ENCODE measurements around the gene PSMB1. TPM values are rescaled to one million over a fixed set of nuclear protein-coding genes. Genes with fewer than 3 reads are reported as not detected.
A peak's percentile ranks its signal among the peaks of the same experiment; 100 is the strongest.
"Not testable (repeated sequence)": the region's sequence is repeated elsewhere in the genome, so short reads cannot be mapped to it uniquely, and the experiment has no call there.

Gene PSMB1
- total RNA-seq, 1 experiment from 2014 or later: 628 TPM

GRCh38 chr6:170554796-170555137 is 1.7 kb upstream of the PSMB1 start:
- peaks cover 17% of the 10 kb centered on the region for H3K4me1 ChIP-seq (replicated peaks)
- peak overlapping the region; percentile 73 for H3K27ac ChIP-seq
- peak overlapping the region; percentile 81 for H3K4me3 ChIP-seq
- peaks cover 53% of the 10 kb centered on the region for H3K36me3 ChIP-seq
- no peaks in the 10 kb centered on the region for H3K9me3 ChIP-seq (replicated peaks)
- no peaks in the 10 kb centered on the region for H3K27me3 ChIP-seq (replicated peaks)
- no peak for DNase-seq (ENCODE audit: low read depth in 1 of 2, low spot score in 2 of 2)

DNA sequence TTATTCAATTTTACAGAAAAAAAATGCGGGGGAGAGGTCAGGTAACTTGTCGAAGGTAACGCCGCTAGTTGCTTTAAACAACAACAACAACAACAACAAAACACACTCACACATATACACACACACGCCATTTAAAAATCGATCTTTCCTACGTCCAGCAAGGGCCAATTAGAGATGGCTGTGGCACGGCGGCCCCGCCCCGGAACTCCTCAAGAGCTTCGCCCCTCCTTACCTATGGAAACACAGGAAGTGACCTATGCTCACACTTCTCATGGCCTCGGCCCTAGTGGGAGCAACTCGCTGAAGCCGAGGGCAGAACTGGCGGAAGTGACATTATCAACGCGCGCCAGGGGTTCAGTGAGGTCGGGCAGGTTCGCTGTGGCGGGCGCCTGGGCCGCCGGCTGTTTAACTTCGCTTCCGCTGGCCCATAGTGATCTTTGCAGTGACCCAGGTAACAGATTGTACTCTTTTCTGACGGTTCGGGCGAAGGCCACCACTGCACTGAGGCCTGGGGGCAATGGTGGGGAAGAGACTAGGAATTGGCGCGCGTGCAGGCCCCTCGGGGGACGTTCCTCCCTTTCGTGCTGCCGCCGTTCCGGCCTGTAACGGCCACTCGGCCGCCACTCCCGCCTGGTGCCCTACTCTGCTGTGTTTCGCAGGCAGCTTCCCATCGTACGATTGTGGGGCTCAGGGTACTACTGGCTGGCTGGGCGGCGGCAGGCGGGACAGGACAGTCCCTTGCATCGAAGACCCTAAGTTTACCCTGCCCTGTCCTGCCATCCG is 1.1 kb upstream of the PSMB1 start, which contains the start of gene TBP:
TSS of gene TBP (plus strand) at position 357 of the 783 bp plus-strand sequence. CDS start 2,661 bp downstream, outside the sequence.
- H3K9me3 ChIP-seq (replicated peaks): no peaks in the 10 kb centered on the region
- DNase-seq (ENCODE audit: low read depth in 1 of 2, low spot score in 2 of 2): peak; percentile 94 to 97
- H3K4me3 ChIP-seq: peak within 1 kb of the TSS; percentile 81
- H3K36me3 ChIP-seq: peaks cover 53% of the 10 kb centered on the region
- peak within 1 kb of the TSS; percentile 98 for H3K27ac ChIP-seq
- no peaks in the 10 kb centered on the region for H3K27me3 ChIP-seq (replicated peaks)
- H3K4me1 ChIP-seq (replicated peaks): peaks cover 17% of the 10 kb centered on the region

GRCh38 chr6:170553534-170554012 is 466 bp upstream of the PSMB1 start:
- no peaks in the 10 kb centered on the region for H3K9me3 ChIP-seq (replicated peaks)
- H3K27ac ChIP-seq: peak overlapping the region; percentile 98
- H3K36me3 ChIP-seq: peaks cover 53% of the 10 kb centered on the region
- H3K4me1 ChIP-seq (replicated peaks): peaks cover 17% of the 10 kb centered on the region
- H3K4me3 ChIP-seq: peak overlapping the region; percentile 81
- no peak for DNase-seq (ENCODE audit: low read depth in 1 of 2, low spot score in 2 of 2)
- H3K27me3 ChIP-seq (replicated peaks): no peaks in the 10 kb centered on the region

DNA sequence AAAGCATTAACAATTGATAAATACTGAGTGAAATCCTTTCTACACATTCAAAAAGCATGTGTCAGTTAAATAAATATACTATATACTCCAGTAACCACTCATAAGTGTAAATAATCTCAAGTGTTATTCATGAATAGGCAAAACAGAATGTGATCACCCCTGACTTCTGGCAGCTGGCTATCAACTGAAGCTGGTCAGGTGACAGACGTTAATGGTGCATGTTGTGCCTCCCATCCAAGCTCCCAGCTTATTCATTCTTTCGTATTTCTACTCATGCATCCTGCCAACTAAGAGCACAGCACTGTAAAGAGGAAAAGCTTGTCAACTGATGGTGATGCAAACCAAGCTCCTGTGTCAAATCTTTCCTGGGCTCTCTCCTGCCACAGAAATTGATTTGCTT is 7.7 kb downstream of the PSMB1 start:
- Histone ChIP-seq H3K27ac (no peak overlapping the region), H3K4me3 (no peak overlapping the region), H3K27me3 (replicated peaks) (no peaks in the 10 kb centered on the region), H3K4me1 (replicated peaks) (peaks cover 4% of the 10 kb centered on the region; the same call in 1 of the 2 replicates), H3K36me3 (peaks cover 99% of the 10 kb centered on the region), H3K9me3 (replicated peaks) (no peaks in the 10 kb centered on the region)
- no peak for DNase-seq (ENCODE audit: low read depth in 1 of 2, low spot score in 2 of 2)

- Histone ChIP-seq H3K4me3 (no peak overlapping the region), H3K27me3 (replicated peaks) (no peaks in the 10 kb centered on the region), H3K4me1 (replicated peaks) (peaks cover 4% of the 10 kb centered on the region; the same call in 1 of the 2 replicates), H3K9me3 (replicated peaks) (no peaks in the 10 kb centered on the region), H3K27ac (no peak overlapping the region), H3K36me3 (peaks cover 100% of the 10 kb centered on the region)
- DNase-seq (ENCODE audit: low read depth in 1 of 2, low spot score in 2 of 2): no peak
Measured at GRCh38 chr6:170542031-170542719, 10.9 kb downstream of the PSMB1 start.

DNA sequence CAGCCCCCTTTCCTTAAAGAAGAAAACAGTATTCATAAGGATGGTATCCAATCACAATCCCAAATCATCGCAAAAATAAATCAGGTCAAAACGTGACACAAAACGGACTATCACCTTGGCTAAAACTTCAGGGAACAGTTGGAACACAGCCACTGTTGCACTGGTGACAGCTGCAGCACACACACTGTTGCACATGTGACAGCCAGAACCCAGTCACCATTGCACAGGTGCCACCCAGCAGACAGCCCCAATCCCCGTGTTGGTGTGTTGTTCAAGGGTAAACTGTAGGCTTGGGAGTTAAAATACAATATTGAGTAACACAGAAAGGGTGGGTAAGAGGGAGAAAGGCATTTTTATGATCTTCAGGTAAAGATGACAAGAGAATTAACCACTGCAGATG is 15.8 kb downstream of the PSMB1 start:
- H3K36me3 ChIP-seq: peaks cover 96% of the 10 kb centered on the region
- H3K27me3 ChIP-seq (replicated peaks): no peaks in the 10 kb centered on the region
- no peak for DNase-seq (ENCODE audit: low read depth in 1 of 2, low spot score in 2 of 2)
- no peaks in the 10 kb centered on the region for H3K9me3 ChIP-seq (replicated peaks)
- H3K27ac ChIP-seq: no peak overlapping the region
- H3K4me1 ChIP-seq (replicated peaks): no peaks in the 10 kb centered on the region
- H3K4me3 ChIP-seq: no peak overlapping the region

- DNase-seq (ENCODE audit: low read depth in 1 of 2, low spot score in 2 of 2): no peak
- no peaks in the 10 kb centered on the region for H3K9me3 ChIP-seq (replicated peaks)
- no peaks in the 10 kb centered on the region for H3K27me3 ChIP-seq (replicated peaks)
- H3K4me3 ChIP-seq: no peak overlapping the region
- peaks cover 90% of the 10 kb centered on the region for H3K36me3 ChIP-seq
- H3K27ac ChIP-seq: no peak overlapping the region
- no peaks in the 10 kb centered on the region for H3K4me1 ChIP-seq (replicated peaks)
Measured at GRCh38 chr6:170536671-170537070, 16.4 kb downstream of the PSMB1 start.

DNA sequence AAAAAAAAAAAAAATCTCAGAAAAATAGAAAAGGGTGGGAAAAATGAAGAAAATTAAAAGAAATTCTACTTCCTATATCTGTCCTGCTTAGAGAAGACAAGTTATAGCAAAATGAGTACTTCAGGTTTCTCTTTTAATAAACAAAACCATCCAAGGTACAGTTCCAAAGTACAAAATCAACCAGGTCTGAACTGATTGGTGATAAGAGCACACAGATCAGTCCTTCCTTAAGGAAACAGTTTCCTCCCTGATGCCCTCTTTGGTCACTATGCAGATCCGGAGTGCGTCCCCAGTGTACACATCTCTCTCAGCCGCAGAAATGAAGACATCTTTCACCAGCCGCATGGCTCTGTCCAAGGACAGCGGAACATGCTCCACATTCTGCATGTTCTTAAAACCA is 18.1 kb downstream of the PSMB1 start:
- H3K9me3 ChIP-seq (replicated peaks): no peaks in the 10 kb centered on the region
- no peaks in the 10 kb centered on the region for H3K4me1 ChIP-seq (replicated peaks)
- peaks cover 73% of the 10 kb centered on the region for H3K36me3 ChIP-seq
- no peak overlapping the region for H3K27ac ChIP-seq
- no peaks in the 10 kb centered on the region for H3K27me3 ChIP-seq (replicated peaks)
- no peak for DNase-seq (ENCODE audit: low read depth in 1 of 2, low spot score in 2 of 2)
- no peak overlapping the region for H3K4me3 ChIP-seq

DNA sequence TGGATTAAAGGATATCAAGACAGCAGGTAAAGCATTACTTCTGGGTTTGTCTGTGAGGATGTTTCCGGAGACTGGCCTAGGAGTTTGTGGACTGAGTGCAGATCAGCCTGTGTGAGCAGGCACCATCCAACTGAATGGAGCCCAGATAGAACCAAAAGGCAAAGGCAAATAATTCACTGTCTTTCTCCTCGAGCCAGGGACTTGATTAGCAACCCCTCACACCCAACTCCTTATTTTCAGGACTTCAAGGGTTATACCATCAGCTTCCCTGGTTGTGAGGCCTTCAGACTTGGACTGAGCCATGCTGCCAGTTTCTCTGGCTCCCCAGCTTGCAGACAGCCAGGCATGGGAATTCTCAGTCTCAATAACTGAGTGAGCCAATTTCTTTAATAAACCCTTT is 19.3 kb downstream of the PSMB1 start:
- H3K4me3 ChIP-seq: no peak overlapping the region
- H3K9me3 ChIP-seq (replicated peaks): no peaks in the 10 kb centered on the region
- H3K36me3 ChIP-seq: peaks cover 61% of the 10 kb centered on the region
- no peak for DNase-seq (ENCODE audit: low read depth in 1 of 2, low spot score in 2 of 2)
- H3K27me3 ChIP-seq (replicated peaks): no peaks in the 10 kb centered on the region
- H3K27ac ChIP-seq: no peak overlapping the region
- no peaks in the 10 kb centered on the region for H3K4me1 ChIP-seq (replicated peaks)

GRCh38 chr6:170532867-170533488 is 20.1 kb downstream of the PSMB1 start:
- H3K4me1 ChIP-seq (replicated peaks): no peaks in the 10 kb centered on the region
- H3K27me3 ChIP-seq (replicated peaks): no peaks in the 10 kb centered on the region
- no peak overlapping the region for H3K27ac ChIP-seq
- no peaks in the 10 kb centered on the region for H3K9me3 ChIP-seq (replicated peaks)
- peaks cover 53% of the 10 kb centered on the region for H3K36me3 ChIP-seq
- no peak for DNase-seq (ENCODE audit: low read depth in 1 of 2, low spot score in 2 of 2)
- H3K4me3 ChIP-seq: no peak overlapping the region

- H3K27me3 ChIP-seq (replicated peaks): no peaks in the 10 kb centered on the region
Measured at GRCh38 chr6:170529839-170530469, 23.2 kb downstream of the PSMB1 start.

GRCh38 chr6:170527995-170528394 is 25.1 kb downstream of the PSMB1 start:
- not testable (repeated sequence) for H3K9me3 ChIP-seq (replicated peaks); H3K27me3 ChIP-seq (replicated peaks); H3K27ac ChIP-seq; H3K36me3 ChIP-seq; H3K4me3 ChIP-seq; DNase-seq (ENCODE audit: low read depth in 1 of 2, low spot score in 2 of 2); H3K4me1 ChIP-seq (replicated peaks)

More at GRCh38 chr6:170529839-170530469, 23.2 kb downstream of the PSMB1 start:
- no peaks in the 10 kb centered on the region for H3K9me3 ChIP-seq (replicated peaks)
- H3K4me1 ChIP-seq (replicated peaks): no peaks in the 10 kb centered on the region
- peaks cover 22% of the 10 kb centered on the region for H3K36me3 ChIP-seq
- H3K4me3 ChIP-seq: no peak overlapping the region
- peak; percentile 37 to 61 for DNase-seq (ENCODE audit: low read depth in 1 of 2, low spot score in 2 of 2)
- no peak overlapping the region for H3K27ac ChIP-seq

DNA sequence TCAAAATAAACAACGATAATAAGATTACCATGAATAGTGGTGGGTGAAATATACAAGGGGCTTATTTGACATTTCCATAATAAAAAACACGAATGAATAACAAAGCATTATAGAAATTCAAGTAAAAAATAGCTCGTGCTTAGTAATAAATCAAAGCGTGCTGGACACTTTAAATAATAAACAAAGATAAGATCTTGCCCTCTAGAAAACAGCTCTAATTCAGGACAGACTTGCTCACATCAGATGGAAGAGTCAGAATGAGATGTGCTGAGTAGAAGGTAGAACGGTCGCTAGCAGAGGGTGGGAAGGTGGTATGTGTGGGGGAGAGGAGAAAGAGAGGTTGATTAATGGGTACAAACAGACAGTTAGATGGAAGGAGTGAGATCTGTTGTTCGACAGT is 27.3 kb downstream of the PSMB1 start:
- H3K27me3 ChIP-seq (replicated peaks): no peaks in the 10 kb centered on the region
- DNase-seq (ENCODE audit: low read depth in 1 of 2, low spot score in 2 of 2): no peak
- H3K9me3 ChIP-seq (replicated peaks): no peaks in the 10 kb centered on the region
- H3K4me1 ChIP-seq (replicated peaks): no peaks in the 10 kb centered on the region
- no peak overlapping the region for H3K4me3 ChIP-seq
- no peak overlapping the region for H3K27ac ChIP-seq
- H3K36me3 ChIP-seq: no peaks in the 10 kb centered on the region
